ENCODE measurements around the gene SLC9B2. TPM values are rescaled to one million over a fixed set of nuclear protein-coding genes. Genes with fewer than 3 reads are reported as not detected.

SLC9B2 gene
- total RNA-seq, 1 donor from 2014 or later, result 14.6 TPM

- H3K27ac Mint-ChIP-seq, result no peak overlapping the region
- no peak overlapping the region for H2AFZ ChIP-seq (replicated peaks)
Measured at GRCh38 chr4:103032574-103032973, 44.0 kb downstream of the SLC9B2 start.

GRCh38 chr4:103030791-103031190, 45.8 kb downstream of the SLC9B2 start:
- H3K36me3 ChIP-seq, result no peaks in the 10 kb centered on the region
- no peaks in the 10 kb centered on the region for H3K4me1 Mint-ChIP-seq
- no peaks in the 10 kb centered on the region for H3K27me3 Mint-ChIP-seq (ENCODE audit: insufficient read depth, low read depth)
- H3F3A ChIP-seq (ENCODE audit: low read depth), result no peaks in the 10 kb centered on the region
- H3K27ac ChIP-seq, result no peak overlapping the region
- H3K4me3 Mint-ChIP-seq, result no peak overlapping the region
- no peak for TF ChIP-seq EZH2phosphoT487 (IDR thresholded peaks at IDR 0.05)
- TF ChIP-seq CTCF (IDR thresholded peaks at IDR 0.05), result no peak
- no peak for TF ChIP-seq EZH2 (IDR thresholded peaks at IDR 0.05)
- no peak overlapping the region for H3K4me2 ChIP-seq
- no peak overlapping the region for H3K27ac Mint-ChIP-seq
- no peak for DNase-seq (ENCODE audit: low spot score)
- no peaks in the 10 kb centered on the region for H4K20me1 ChIP-seq (ENCODE audit: low read depth)
- H2AFZ ChIP-seq (replicated peaks), result no peak overlapping the region
- H3K9me3 ChIP-seq (ENCODE audit: low read depth), result no peaks in the 10 kb centered on the region
- no peak overlapping the region for H3K9ac ChIP-seq
- no peaks in the 10 kb centered on the region for H3K9me3 Mint-ChIP-seq
- H3K4me1 ChIP-seq, result no peaks in the 10 kb centered on the region
- no peak overlapping the region for H3K4me3 ChIP-seq
- peaks cover under 1% of the 10 kb centered on the region for H3K36me3 Mint-ChIP-seq
- no peaks in the 10 kb centered on the region for H3K79me2 ChIP-seq (ENCODE audit: low read depth)
- no peaks in the 10 kb centered on the region for H3K27me3 ChIP-seq

More at GRCh38 chr4:103032574-103032973, 44.0 kb downstream of the SLC9B2 start:
- Histone ChIP-seq H3K4me2 (no peak overlapping the region), H3K9me3 (ENCODE audit: low read depth) (no peaks in the 10 kb centered on the region), H3K36me3 (no peaks in the 10 kb centered on the region), H3K9ac (no peak overlapping the region), H3K4me1 (no peaks in the 10 kb centered on the region), H3K79me2 (ENCODE audit: low read depth) (no peaks in the 10 kb centered on the region), H3K4me3 (no peak overlapping the region), H4K20me1 (ENCODE audit: low read depth) (no peaks in the 10 kb centered on the region), H3K27ac (no peak overlapping the region), H3K27me3 (no peaks in the 10 kb centered on the region), H3F3A (ENCODE audit: low read depth) (no peaks in the 10 kb centered on the region)
- Mint-ChIP-seq H3K27me3 (ENCODE audit: insufficient read depth, low read depth) (no peaks in the 10 kb centered on the region), H3K36me3 (peaks cover 2% of the 10 kb centered on the region), H3K9me3 (no peaks in the 10 kb centered on the region), H3K4me1 (no peaks in the 10 kb centered on the region), H3K4me3 (no peak overlapping the region)
- TF ChIP-seq CTCF (IDR thresholded peaks at IDR 0.05) (peak; percentile 69), EZH2 (IDR thresholded peaks at IDR 0.05) (no peak), EZH2phosphoT487 (IDR thresholded peaks at IDR 0.05) (no peak)
- peak; percentile 71 for DNase-seq (ENCODE audit: low spot score)

GRCh38 chr4:103029300-103029699, 47.3 kb downstream of the SLC9B2 start:
- H3K36me3 Mint-ChIP-seq, result no peaks in the 10 kb centered on the region

More at GRCh38 chr4:103029300-103029699, 47.3 kb downstream of the SLC9B2 start:
- no peaks in the 10 kb centered on the region for H3K79me2 ChIP-seq (ENCODE audit: low read depth)
- no peaks in the 10 kb centered on the region for H3K9me3 ChIP-seq (ENCODE audit: low read depth)
- Mint-ChIP-seq H3K4me3 (no peak overlapping the region), H3K27me3 (ENCODE audit: insufficient read depth, low read depth) (no peaks in the 10 kb centered on the region), H3K4me1 (no peaks in the 10 kb centered on the region), H3K9me3 (no peaks in the 10 kb centered on the region), H3K27ac (no peak overlapping the region)
- H4K20me1 ChIP-seq (ENCODE audit: low read depth), result no peaks in the 10 kb centered on the region
- no peak overlapping the region for H2AFZ ChIP-seq (replicated peaks)
- no peaks in the 10 kb centered on the region for H3K4me1 ChIP-seq
- no peaks in the 10 kb centered on the region for H3K36me3 ChIP-seq
- no peak overlapping the region for H3K9ac ChIP-seq
- TF ChIP-seq EZH2phosphoT487 (IDR thresholded peaks at IDR 0.05) (no peak), EZH2 (IDR thresholded peaks at IDR 0.05) (no peak), CTCF (IDR thresholded peaks at IDR 0.05) (no peak)
- H3K27me3 ChIP-seq, result no peaks in the 10 kb centered on the region
- H3K27ac ChIP-seq, result no peak overlapping the region
- no peaks in the 10 kb centered on the region for H3F3A ChIP-seq (ENCODE audit: low read depth)
- no peak overlapping the region for H3K4me2 ChIP-seq
- no peak overlapping the region for H3K4me3 ChIP-seq
- no peak for DNase-seq (ENCODE audit: low spot score)

Data from neural progenitor cell (in vitro differentiated cells).